Lower lobe of right lung (tissue), 2 donors: ENCODE data around the gene PLPP2. TPM values are rescaled to one million over a fixed set of nuclear protein-coding genes. Genes with fewer than 3 reads are reported as not detected.
A peak's percentile ranks its signal among the peaks of the same experiment; 100 is the strongest.

Experiments
- ATAC-seq, 2 donors: fragments of 200-7000 bp; cut with Tn5 transposase; one replicate each; pipeline ENCODE4 v1.9.1; 2020 to 2022; ENCODE audit warnings: mild to moderate bottlenecking in 2 of 2, moderate library complexity in 2 of 2
- DNase-seq: peaks from one replicate; pipeline ENCODE4 v3.0.0-alpha.2; 2020
- H3K27ac ChIP-seq: fragments of 200-600 bp; one replicate; pipeline ENCODE4 v1.8.0; 2022
- H3K27me3 ChIP-seq: fragments of 200-600 bp; one replicate; pipeline ENCODE4 v1.8.0; 2022; ENCODE audit warnings: low read depth
- H3K36me3 ChIP-seq: fragments of 200-600 bp; one replicate; pipeline ENCODE4 v1.8.0; 2022; ENCODE audit warnings: mild to moderate bottlenecking
- H3K4me1 ChIP-seq: fragments of 200-600 bp; one replicate; pipeline ENCODE4 v1.8.0; 2022
- H3K4me3 ChIP-seq: fragments of 200-600 bp; one replicate; pipeline ENCODE4 v1.8.0; 2022; ENCODE audit warnings: mild to moderate bottlenecking
- H3K9me3 ChIP-seq: fragments of 200-600 bp; one replicate; pipeline ENCODE4 v1.8.0; 2022
- CTCF ChIP-seq: fragments of 200-600 bp; IDR thresholded peaks from one replicate; pipeline ENCODE4 v1.8.0; 2022; ENCODE audit warnings: antibody characterized with exemption, mild to moderate bottlenecking
- intact Hi-C: fragments of 100-400 bp; cut with DNase I; formaldehyde crosslinking; loops from one replicate; pipeline ENCODE4 v1.11.0; 2022
- total RNA-seq: library from RNA; stranded (reverse); fragmentation: NEBNext Ultra II Directional; extraction: Animal tissue kit (Norgen Biotek cat#: 25700); gene quantifications from one replicate; pipeline ENCODE4 v1.2.1, GENCODE V29; 2021
- donor health status: DM: no; HTN: yes; CAD: no; lungs with severe emphysema.

The PLPP2 gene
- total RNA-seq, 1 donor from 2014 or later = 11.7 TPM

GRCh38 chr19:291561-292280 lies 518 bp upstream of the PLPP2 start:
- H3K4me1 ChIP-seq = peaks cover 28% of the 10 kb centered on the region
- no peaks in the 10 kb centered on the region for H3K36me3 ChIP-seq
- peak overlapping the region; percentile 23 for H3K4me3 ChIP-seq
- DNase-seq = no peak
- TF ChIP-seq CTCF = no peak
- H3K9me3 ChIP-seq = no peaks in the 10 kb centered on the region
- H3K27ac ChIP-seq = no peak overlapping the region
- ATAC-seq = no peak
- peaks cover 47% of the 10 kb centered on the region for H3K27me3 ChIP-seq
- intact Hi-C loops = no loop called here

GRCh38 chr19:290372-291005 lies 714 bp downstream of the PLPP2 start:
- H3K36me3 ChIP-seq = no peaks in the 10 kb centered on the region
- H3K27ac ChIP-seq = peak overlapping the region; percentile 40
- no peak for TF ChIP-seq CTCF
- no peaks in the 10 kb centered on the region for H3K9me3 ChIP-seq
- intact Hi-C loops = no loop called here
- H3K4me1 ChIP-seq = peaks cover 21% of the 10 kb centered on the region
- DNase-seq (peak; percentile 80), ATAC-seq (peak; percentile 64 to 66)
- peaks cover 47% of the 10 kb centered on the region for H3K27me3 ChIP-seq
- H3K4me3 ChIP-seq = peak overlapping the region; percentile 48

GRCh38 chr19:289651-290371 lies 1.4 kb downstream of the PLPP2 start:
- H3K27me3 ChIP-seq = peaks cover 44% of the 10 kb centered on the region
- H3K4me1 ChIP-seq = peaks cover 14% of the 10 kb centered on the region
- no peak for TF ChIP-seq CTCF
- H3K36me3 ChIP-seq = no peaks in the 10 kb centered on the region
- peak; percentile 78 to 81 for ATAC-seq
- peak; percentile 69 for DNase-seq
- no peaks in the 10 kb centered on the region for H3K9me3 ChIP-seq
- H3K4me3 ChIP-seq = peak overlapping the region; percentile 48
- H3K27ac ChIP-seq = peak overlapping the region; percentile 40
- intact Hi-C loops = no loop called here

- TF ChIP-seq CTCF = no peak
- peak; percentile 24 for DNase-seq
- intact Hi-C loops = no loop called here
- Histone ChIP-seq H3K36me3 (no peaks in the 10 kb centered on the region), H3K4me3 (no peak overlapping the region), H3K9me3 (no peaks in the 10 kb centered on the region), H3K27ac (no peak overlapping the region), H3K4me1 (peaks cover 5% of the 10 kb centered on the region), H3K27me3 (peaks cover 35% of the 10 kb centered on the region)
- no peak for ATAC-seq
Observed at GRCh38 chr19:288911-289310, 2.3 kb downstream of the PLPP2 start.

- TF ChIP-seq CTCF = no peak
- ATAC-seq (no peak), DNase-seq (peak; percentile 32)
- Histone ChIP-seq H3K27me3 (peaks cover 21% of the 10 kb centered on the region), H3K4me1 (peaks cover 5% of the 10 kb centered on the region), H3K9me3 (no peaks in the 10 kb centered on the region), H3K36me3 (no peaks in the 10 kb centered on the region), H3K4me3 (no peak overlapping the region), H3K27ac (no peak overlapping the region)
- intact Hi-C loops = no loop called here
Observed at GRCh38 chr19:287381-287871, 3.8 kb downstream of the PLPP2 start.
